H9 (cell line): ENCODE data around the gene PRPSAP2. TPM values are rescaled to one million over a fixed set of nuclear protein-coding genes. Genes with fewer than 3 reads are reported as not detected.
A peak's percentile ranks its signal among the peaks of the same experiment; 100 is the strongest.

Experiments used
- DNase-seq: peaks from one replicate; pipeline ENCODE4 v3.0.0-alpha.2; 2017
- H2AFZ ChIP-seq: one replicate; pipeline ENCODE4 v1.6.1; 2013; ENCODE audit warnings: mild to moderate bottlenecking, low read length, control low read depth, moderate library complexity
- H2AK5ac ChIP-seq: 2 replicates; pipeline ENCODE4 v1.6.1; 2013; ENCODE audit warnings: low read length, control low read depth, mixed read lengths; ENCODE audit not compliant: insufficient read length
- H2BK120ac ChIP-seq: one replicate; pipeline ENCODE4 v1.6.1; 2013; ENCODE audit warnings: low read depth, mild to moderate bottlenecking, low read length, control low read depth, inconsistent platforms; ENCODE audit not compliant: poor library complexity, severe bottlenecking
- H2BK12ac ChIP-seq: 2 replicates; pipeline ENCODE4 v1.6.1; 2013; ENCODE audit warnings: low read length, control low read depth, mixed read lengths, low read depth; ENCODE audit not compliant: insufficient read length
- H2BK15ac ChIP-seq: 2 replicates; pipeline ENCODE4 v1.6.1; 2013; ENCODE audit warnings: low read depth, low read length, control low read depth
- H2BK20ac ChIP-seq: one replicate; pipeline ENCODE4 v1.6.1; 2013; ENCODE audit warnings: low read depth, mild to moderate bottlenecking, low read length, control low read depth, inconsistent platforms; ENCODE audit not compliant: poor library complexity, severe bottlenecking
- H2BK5ac ChIP-seq: 2 replicates; pipeline ENCODE4 v1.6.1; 2013; ENCODE audit warnings: low read length, control low read depth, mixed read lengths; ENCODE audit not compliant: insufficient read length
- H3K14ac ChIP-seq: 2 replicates; pipeline ENCODE4 v1.6.1; 2013; ENCODE audit warnings: low read length, control low read depth; ENCODE audit not compliant: insufficient read depth
- H3K18ac ChIP-seq: 2 replicates; pipeline ENCODE4 v1.6.1; 2013; ENCODE audit warnings: low read depth, mild to moderate bottlenecking, mixed read lengths, low read length, control low read depth; ENCODE audit not compliant: insufficient read length
- H3K23ac ChIP-seq: 2 replicates; pipeline ENCODE4 v1.6.1; 2013; ENCODE audit warnings: low read length, control low read depth, mixed read lengths, low read depth; ENCODE audit not compliant: insufficient read length
- H3K23me2 ChIP-seq: 2 replicates; pipeline ENCODE4 v1.6.1; 2013; ENCODE audit warnings: low read depth, mild to moderate bottlenecking, mixed read lengths, low read length, control low read depth; ENCODE audit not compliant: insufficient read length, poor library complexity, severe bottlenecking
- H3K27ac ChIP-seq: 2 replicates; pipeline ENCODE4 v1.5.1; 2013; ENCODE audit warnings: low read length, control low read depth, mixed read lengths, low read depth; ENCODE audit not compliant: insufficient read length
- H3K27me3 ChIP-seq: 2 replicates; pipeline ENCODE4 v1.6.1; 2013; ENCODE audit warnings: low read length, control low read depth, inconsistent platforms; ENCODE audit not compliant: insufficient read depth
- H3K4ac ChIP-seq: 2 replicates; pipeline ENCODE4 v1.6.1; 2013; ENCODE audit warnings: low read depth, mild to moderate bottlenecking, control low read depth, inconsistent platforms, low read length, moderate library complexity
- H3K4me1 ChIP-seq: 2 replicates; pipeline ENCODE4 v1.6.1; 2013; ENCODE audit warnings: low read length, control low read depth, inconsistent platforms; ENCODE audit not compliant: insufficient read depth
- H3K4me2 ChIP-seq: 2 replicates; pipeline ENCODE4 v1.6.1; 2013; ENCODE audit warnings: low read length, control low read depth, mixed read lengths; ENCODE audit not compliant: insufficient read length, insufficient read depth
- H3K56ac ChIP-seq: 2 replicates; pipeline ENCODE4 v1.6.1; 2013; ENCODE audit warnings: low read depth, mild to moderate bottlenecking, mixed read lengths, low read length, control low read depth; ENCODE audit not compliant: insufficient read length
- H3K79me1 ChIP-seq: 2 replicates; pipeline ENCODE4 v1.6.1; 2013; ENCODE audit warnings: low read depth, mild to moderate bottlenecking, moderate library complexity, low read length, control low read depth, inconsistent platforms; ENCODE audit not compliant: insufficient read depth, poor library complexity, severe bottlenecking
- H3K79me2 ChIP-seq: 2 replicates; pipeline ENCODE4 v1.6.1; 2013; ENCODE audit warnings: low read length, control low read depth, inconsistent platforms; ENCODE audit not compliant: insufficient read depth
- H3K9ac ChIP-seq: 2 replicates; pipeline ENCODE4 v1.6.1; 2013; ENCODE audit warnings: low read length, control low read depth, mixed read lengths; ENCODE audit not compliant: insufficient read length; ENCODE audit errors: extremely low read depth
- H3K9me3 ChIP-seq: one replicate; pipeline ENCODE4 v1.6.1; 2013; ENCODE audit warnings: low read depth, low read length, inconsistent platforms; ENCODE audit not compliant: control insufficient read depth
- H3T11ph ChIP-seq: one replicate; pipeline ENCODE4 v1.6.1; 2013; ENCODE audit warnings: mild to moderate bottlenecking, low read length, control low read depth, inconsistent platforms
- H4K20me1 ChIP-seq: one replicate; pipeline ENCODE4 v1.6.1; 2013; ENCODE audit not compliant: control insufficient read depth, insufficient read length, insufficient read depth
- H4K5ac ChIP-seq: 2 replicates; pipeline ENCODE4 v1.6.1; 2013; ENCODE audit warnings: low read depth, mild to moderate bottlenecking, mixed read lengths, low read length, control low read depth; ENCODE audit not compliant: insufficient read length
- H4K8ac ChIP-seq: replicated peaks from 2 replicates; pipeline ENCODE4 v1.6.1; 2013; ENCODE audit warnings: low read length, control low read depth, mixed read lengths, low read depth; ENCODE audit not compliant: insufficient read length
- H4K91ac ChIP-seq: 2 replicates; pipeline ENCODE4 v1.6.1; 2013; ENCODE audit warnings: low read depth, mild to moderate bottlenecking, moderate library complexity, mixed read lengths, low read length, control low read depth; ENCODE audit not compliant: insufficient read length
- H3K27ac Mint-ChIP-seq, 3 experiments: 2 replicates in 2 of 3; 3 replicates in 1 of 3; pipeline ENCODE4 v1.8.0; 2020 to 2021; ENCODE audit warnings: mixed read lengths in 3 of 3, mild to moderate bottlenecking in 1 of 3, moderate library complexity in 1 of 3
- H3K27me3 Mint-ChIP-seq: 2 replicates; pipeline ENCODE4 v1.8.0; 2021; ENCODE audit warnings: low read depth, mild to moderate bottlenecking, moderate library complexity, mixed read lengths
- H3K36me3 Mint-ChIP-seq, 3 experiments: 2 replicates in 2 of 3; 3 replicates in 1 of 3; pipeline ENCODE4 v1.8.0; 2020 to 2021; ENCODE audit warnings: low read depth in 3 of 3, mixed read lengths in 3 of 3; ENCODE audit not compliant: insufficient read depth in 1 of 3
- H3K4me1 Mint-ChIP-seq, 2 experiments: 2 replicates each; pipeline ENCODE4 v1.8.0; 2020; ENCODE audit warnings: mixed read lengths in 2 of 2
- H3K4me3 Mint-ChIP-seq, 2 experiments: 2 replicates in 1 of 2; 3 replicates in 1 of 2; pipeline ENCODE4 v1.8.0; 2020 to 2021; ENCODE audit warnings: mild to moderate bottlenecking in 2 of 2, mixed read lengths in 2 of 2, moderate library complexity in 1 of 2
- H3K9me3 Mint-ChIP-seq, 2 experiments: 2 replicates in 1 of 2; 3 replicates in 1 of 2; pipeline ENCODE4 v1.8.0; 2020; ENCODE audit warnings: mild to moderate bottlenecking in 2 of 2, mixed read lengths in 2 of 2, moderate library complexity in 1 of 2
- CTCF ChIP-seq: fragments of 200-600 bp; sonication (generic); conservative IDR thresholded peaks from 3 replicates; pipeline ENCODE4 v1.8.0; 2021; ENCODE audit warnings: antibody characterized with exemption, mild to moderate bottlenecking
- whole genome bisulfite sequencing: extraction: QIAGEN DNeasy Blood & Tissue Kit; methylation state at CpG from one replicate; pipeline ENCODE4 v1.1.7; 2013; ENCODE audit warnings: missing lambda C conversion rate, low lambda C conversion rate, mixed read lengths; ENCODE audit not compliant: insufficient read length; ENCODE audit errors: extremely low coverage; 5-methylcytosine and 5-hydroxymethylcytosine counted together
- total RNA-seq: library from RNA; stranded (reverse); gene quantifications from 2 replicates; pipeline ENCODE4 v1.2.1, GENCODE V29; 2021

Gene PRPSAP2
- total RNA-seq, 1 experiment from 2014 or later: 58.0 TPM

- H2BK120ac ChIP-seq: no peak overlapping the region
- H4K91ac ChIP-seq: no peak overlapping the region
- peaks cover 2 to 34% (median 31%) of the 10 kb centered on the region in 3 experiments; a peak in 6 of 7 replicates for H3K36me3 Mint-ChIP-seq
- H3K27ac ChIP-seq: no peak overlapping the region
- no peaks in the 10 kb centered on the region for H3K9me3 Mint-ChIP-seq
- no peak overlapping the region for H2AFZ ChIP-seq
- H3K4ac ChIP-seq: no peak overlapping the region
- no peak overlapping the region for H3K18ac ChIP-seq
- no CpG with 5 or more reads among the region's 23 CpGs for WGBS
- H3K27ac Mint-ChIP-seq: peak overlapping the region in 2 of 3 experiments; percentile 75 to 81; a peak in 3 of 7 replicates
- no peaks in the 10 kb centered on the region for H3K9me3 ChIP-seq
- H3K56ac ChIP-seq: no peak overlapping the region
- H3K4me1 Mint-ChIP-seq: peaks cover 27 to 33% of the 10 kb centered on the region in 2 experiments
- no peak overlapping the region for H2BK12ac ChIP-seq
- H3K79me1 ChIP-seq: no peaks in the 10 kb centered on the region
- no peaks in the 10 kb centered on the region for H3K4me1 ChIP-seq
- no peak for DNase-seq
- H2BK15ac ChIP-seq: no peak overlapping the region
- H3K27me3 Mint-ChIP-seq: no peaks in the 10 kb centered on the region
- no peak overlapping the region for H2BK5ac ChIP-seq
- H3T11ph ChIP-seq: no peak overlapping the region
- no peak overlapping the region for H2BK20ac ChIP-seq
- H2AK5ac ChIP-seq: no peak overlapping the region
- H4K20me1 ChIP-seq: no peaks in the 10 kb centered on the region
- no peaks in the 10 kb centered on the region for H3K27me3 ChIP-seq
- no peak overlapping the region for H4K8ac ChIP-seq
- H3K23ac ChIP-seq: no peak overlapping the region
- no peak overlapping the region for H3K4me3 Mint-ChIP-seq
- no peaks in the 10 kb centered on the region for H3K23me2 ChIP-seq
- H3K14ac ChIP-seq: no peak overlapping the region; the same call in 1 of the 2 replicates
- no peak for TF ChIP-seq CTCF
- H3K9ac ChIP-seq: no peak overlapping the region
- no peak overlapping the region for H4K5ac ChIP-seq
- H3K79me2 ChIP-seq: no peaks in the 10 kb centered on the region
- no peak overlapping the region for H3K4me2 ChIP-seq
These were observed 111.3 kb downstream of the PRPSAP2 start for GRCh38 chr17:18968945-18969887.
